ENCODE data around the gene CAMK2A. TPM values are rescaled to one million over a fixed set of nuclear protein-coding genes. Genes with fewer than 3 reads are reported as not detected.
A peak's percentile ranks its signal among the peaks of the same experiment; 100 is the strongest.

CAMK2A gene
- total RNA-seq, 1 experiment from 2014 or later, result 0.33 TPM

- Mint-ChIP-seq H3K27ac (no peak overlapping the region), H3K9me3 (no peaks in the 10 kb centered on the region), H3K4me3 (no peak overlapping the region), H3K27me3 (ENCODE audit: low read depth) (peaks cover 2% of the 10 kb centered on the region; the same call in 1 of the 2 replicates), H3K4me1 (peaks cover 5 to 14% of the 10 kb centered on the region in 2 experiments), H3K36me3 (ENCODE audit: insufficient read depth in 1 of 3, low read depth in 3 of 3) (no peaks in the 10 kb centered on the region; a peak in 1 of 7 replicates)
- no peaks in the 10 kb centered on the region for H3K79me2 ChIP-seq (ENCODE audit: insufficient read depth, low read length)
- H4K20me1 ChIP-seq (ENCODE audit: control insufficient read depth, insufficient read depth, insufficient read length), result no peaks in the 10 kb centered on the region
- DNase-seq, result no peak
- H2BK20ac ChIP-seq (ENCODE audit: low read depth, low read length, poor library complexity, severe bottlenecking), result no peak overlapping the region
- no peak overlapping the region for H3K27ac ChIP-seq (ENCODE audit: insufficient read length, low read depth, low read length)
- H2BK120ac ChIP-seq (ENCODE audit: low read depth, low read length, poor library complexity, severe bottlenecking), result no peak overlapping the region
- no peak overlapping the region for H4K91ac ChIP-seq (ENCODE audit: insufficient read length, low read depth, low read length)
- no peak overlapping the region for H3T11ph ChIP-seq (ENCODE audit: low read length)
- TF ChIP-seq CTCF (conservative IDR thresholded peaks at IDR 0.05), result no peak
- H3K9me3 ChIP-seq (ENCODE audit: control insufficient read depth, low read depth, low read length), result no peaks in the 10 kb centered on the region
- no peak overlapping the region for H4K8ac ChIP-seq (replicated peaks; ENCODE audit: insufficient read length, low read depth, low read length)
- no peak overlapping the region for H4K5ac ChIP-seq (ENCODE audit: insufficient read length, low read depth, low read length)
- H2BK15ac ChIP-seq (ENCODE audit: low read depth, low read length), result no peak overlapping the region
- no peak overlapping the region for H3K56ac ChIP-seq (ENCODE audit: insufficient read length, low read depth, low read length)
- no peak overlapping the region for H3K4me2 ChIP-seq (ENCODE audit: insufficient read depth, insufficient read length, low read length)
- no peak overlapping the region for H3K4ac ChIP-seq (ENCODE audit: low read depth, low read length)
- no peak overlapping the region for H2AK5ac ChIP-seq (ENCODE audit: insufficient read length, low read length)
- H3K4me1 ChIP-seq (ENCODE audit: insufficient read depth, low read length), result no peaks in the 10 kb centered on the region; the same call in 1 of the 2 replicates
- H3K14ac ChIP-seq (ENCODE audit: insufficient read depth, low read length), result 0 out of 2 replicates have a peak overlapping the region, but pooled peaks have one; percentile 18
- no peaks in the 10 kb centered on the region for H3K23me2 ChIP-seq (ENCODE audit: insufficient read length, low read depth, low read length, poor library complexity, severe bottlenecking)
- H3K9ac ChIP-seq (ENCODE audit: extremely low read depth, insufficient read length, low read length), result no peak overlapping the region
- no CpG with 5 or more reads among the region's 6 CpGs for WGBS (ENCODE audit: extremely low coverage, insufficient read length, low lambda C conversion rate)
- H3K27me3 ChIP-seq (ENCODE audit: insufficient read depth, low read length), result no peaks in the 10 kb centered on the region
- H2BK5ac ChIP-seq (ENCODE audit: insufficient read length, low read length), result no peak overlapping the region
- no peak overlapping the region for H2AFZ ChIP-seq (ENCODE audit: low read length)
- H3K23ac ChIP-seq (ENCODE audit: insufficient read length, low read depth, low read length), result no peak overlapping the region
- H3K79me1 ChIP-seq (ENCODE audit: insufficient read depth, low read depth, low read length, poor library complexity, severe bottlenecking), result no peaks in the 10 kb centered on the region
- no peak overlapping the region for H3K18ac ChIP-seq (ENCODE audit: insufficient read length, low read depth, low read length)
- no peak overlapping the region for H2BK12ac ChIP-seq (ENCODE audit: insufficient read length, low read depth, low read length)
These were observed 37.1 kb downstream of the CAMK2A start for GRCh38 chr5:150252489-150252888.

Measured in H9 (cell line).